ENCODE results near the gene PLA2G2C.

PLA2G2C gene
- long read RNA-seq, partial matches to known transcripts = 1 of 1 reads
- long read RNA-seq, other reads (novel, unspliced or antisense) = 0 of 1 reads

GRCh38 chr1:20185834-20186782 is at the start of gene PLA2G2C, which contains the start of gene UBXN10:
Gene PLA2G2C, minus strand, starts transcription at chr1:20186518. Its CDS starts 9,155 bp downstream, at chr1:20177363.
Gene UBXN10, plus strand, starts transcription at chr1:20186096. Its CDS starts 4,466 bp downstream, at chr1:20190562.
- peak within 1 kb of the TSS; percentile 49 for H3K27ac ChIP-seq (replicated peaks)
- no peak within 1 kb of the TSS for H3K4me3 ChIP-seq (replicated peaks; ENCODE audit: insufficient read depth, low read length)
- TF ChIP-seq GABPA (IDR thresholded peaks at IDR 0.05; ENCODE audit: low read depth) (no peak), CTCF (IDR thresholded peaks at IDR 0.05; ENCODE audit: insufficient read depth, low read length) (no peak), POLR2AphosphoS5 (IDR thresholded peaks at IDR 0.05; ENCODE audit: low read depth) (no peak), SPI1 (IDR thresholded peaks at IDR 0.05; ENCODE audit: borderline replicate concordance, low read depth) (no peak), REST (IDR thresholded peaks at IDR 0.05; ENCODE audit: insufficient replicate concordance, low read depth) (no peak)
- no peak for DNase-seq (ENCODE audit: low read depth in 1 of 2, low spot score in 1 of 2)
- no peaks in the 10 kb centered on the region for H3K27me3 ChIP-seq (ENCODE audit: insufficient read depth, poor library complexity, severe bottlenecking)

GRCh38 chr1:20234788-20235535 is 48.6 kb upstream of the PLA2G2C start:
- Histone ChIP-seq H3K27me3 (ENCODE audit: insufficient read depth, poor library complexity, severe bottlenecking) (peaks cover 16% of the 10 kb centered on the region), H3K27ac (replicated peaks) (no peak overlapping the region), H3K4me3 (replicated peaks; ENCODE audit: insufficient read depth, low read length) (no peak overlapping the region)
- no peak for DNase-seq (ENCODE audit: low read depth in 1 of 2, low spot score in 1 of 2)
- TF ChIP-seq POLR2AphosphoS5 (IDR thresholded peaks at IDR 0.05; ENCODE audit: low read depth) (no peak), GABPA (IDR thresholded peaks at IDR 0.05; ENCODE audit: low read depth) (no peak), SPI1 (IDR thresholded peaks at IDR 0.05; ENCODE audit: borderline replicate concordance, low read depth) (no peak), REST (IDR thresholded peaks at IDR 0.05; ENCODE audit: insufficient replicate concordance, low read depth) (no peak), CTCF (IDR thresholded peaks at IDR 0.05; ENCODE audit: insufficient read depth, low read length) (no peak)

GRCh38 chr1:20233866-20234265 is 47.5 kb upstream of the PLA2G2C start:
- no peak for DNase-seq (ENCODE audit: low read depth in 1 of 2, low spot score in 1 of 2)
- TF ChIP-seq CTCF (IDR thresholded peaks at IDR 0.05; ENCODE audit: insufficient read depth, low read length) = no peak
- no peak for TF ChIP-seq SPI1 (IDR thresholded peaks at IDR 0.05; ENCODE audit: borderline replicate concordance, low read depth)
- TF ChIP-seq POLR2AphosphoS5 (IDR thresholded peaks at IDR 0.05; ENCODE audit: low read depth) = no peak
- TF ChIP-seq GABPA (IDR thresholded peaks at IDR 0.05; ENCODE audit: low read depth) = no peak
- no peak for TF ChIP-seq REST (IDR thresholded peaks at IDR 0.05; ENCODE audit: insufficient replicate concordance, low read depth)
- Histone ChIP-seq H3K27ac (replicated peaks) (no peak overlapping the region), H3K27me3 (ENCODE audit: insufficient read depth, poor library complexity, severe bottlenecking) (peaks cover 16% of the 10 kb centered on the region), H3K4me3 (replicated peaks; ENCODE audit: insufficient read depth, low read length) (no peak overlapping the region)
